ENCODE results near the gene FRG2C. TPM values are rescaled to one million over a fixed set of nuclear protein-coding genes. Genes with fewer than 3 reads are reported as not detected.
"Not testable (repeated sequence)": the region's sequence is repeated elsewhere in the genome, so short reads cannot be mapped to it uniquely, and the experiment has no call there.

The FRG2C gene
- total RNA-seq: not detected

DNA sequence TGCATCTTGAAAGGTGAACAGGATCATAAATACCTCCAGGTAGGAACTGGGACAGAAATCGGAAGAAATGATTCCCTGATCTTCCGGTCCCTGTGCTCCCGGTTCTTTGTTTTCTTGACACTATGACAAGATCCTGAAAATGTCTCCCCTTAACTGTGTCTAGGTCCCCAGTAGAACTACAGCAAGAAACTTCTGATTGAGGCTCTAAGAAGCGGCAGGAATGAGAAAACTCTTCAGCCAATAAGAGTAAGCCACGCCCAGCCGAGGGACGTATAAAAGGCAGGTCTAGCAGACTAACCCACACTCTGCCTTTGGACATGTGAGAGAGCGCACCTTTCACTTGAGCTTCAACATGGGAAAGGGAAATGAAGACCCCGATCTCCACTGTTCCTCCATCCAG, at the start of gene FRG2C:
TSS of gene FRG2C (plus strand) at position 301 of the 400 bp plus-strand sequence. CDS start at position 353, 52 bp downstream.
- WGBS: 73% methylated on average over 9 of the region's 9 CpGs
- H3K27ac ChIP-seq (replicated peaks in 1 of 4); H3K36me3 ChIP-seq; H3K9me3 ChIP-seq; intact Hi-C loops (cut with DNase I); H3K4me3 ChIP-seq; DNase-seq (ENCODE audit: extremely low spot score): not testable (repeated sequence)
- Histone ChIP-seq H3K4me1 (peaks cover 4 to 15% (median 14%) of the 10 kb centered on the region in 4 donors), H3K27me3 (peaks cover under 1 to 92% (median 25%) of the 10 kb centered on the region in 4 donors)

DNA sequence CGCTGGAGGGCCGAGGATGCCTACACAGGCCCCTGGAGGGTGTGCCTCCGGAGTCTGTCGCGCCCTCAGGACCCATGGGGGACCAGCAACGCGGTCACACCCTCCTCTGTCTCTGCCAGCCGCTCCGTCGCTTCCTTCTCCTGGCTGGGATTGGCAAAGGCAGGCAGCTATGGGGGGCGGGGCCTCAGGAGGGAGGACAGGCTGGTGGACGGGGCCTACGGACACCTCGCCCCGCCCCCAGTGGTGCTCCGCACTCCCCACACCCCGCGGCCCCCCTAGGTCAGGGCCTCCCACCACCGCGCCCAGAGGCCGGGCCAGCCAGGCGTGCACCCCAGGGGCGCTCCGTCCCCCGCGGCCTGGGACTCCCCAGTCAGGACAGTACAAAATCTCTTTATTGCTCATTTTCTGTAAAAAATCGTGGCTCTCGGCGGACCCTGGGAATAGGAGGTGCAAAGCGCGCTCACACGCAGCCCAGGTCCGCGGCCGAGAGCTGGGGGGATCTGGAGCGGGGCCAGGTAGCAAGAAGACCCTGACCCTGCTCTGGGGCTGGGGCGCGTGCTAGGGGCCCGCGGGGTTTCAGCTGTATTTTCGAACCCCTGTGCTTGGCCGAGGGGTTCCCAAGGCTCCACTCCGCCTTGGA, 45.3 kb upstream of the FRG2C start:
- DNase-seq (ENCODE audit: extremely low spot score); H3K27me3 ChIP-seq; intact Hi-C loops (cut with DNase I); H3K9me3 ChIP-seq; H3K36me3 ChIP-seq: not testable (repeated sequence)
- peaks cover 13 to 19% (median 15%) of the 10 kb centered on the region in 4 donors for H3K4me1 ChIP-seq
- 2% methylated on average over 14 of the region's 43 CpGs for WGBS
- H3K27ac ChIP-seq (replicated peaks in 1 of 4): peak overlapping the region; percentile 52 to 72 (median 68)
- peak overlapping the region; percentile 59 to 70 (median 64) for H3K4me3 ChIP-seq

DNA sequence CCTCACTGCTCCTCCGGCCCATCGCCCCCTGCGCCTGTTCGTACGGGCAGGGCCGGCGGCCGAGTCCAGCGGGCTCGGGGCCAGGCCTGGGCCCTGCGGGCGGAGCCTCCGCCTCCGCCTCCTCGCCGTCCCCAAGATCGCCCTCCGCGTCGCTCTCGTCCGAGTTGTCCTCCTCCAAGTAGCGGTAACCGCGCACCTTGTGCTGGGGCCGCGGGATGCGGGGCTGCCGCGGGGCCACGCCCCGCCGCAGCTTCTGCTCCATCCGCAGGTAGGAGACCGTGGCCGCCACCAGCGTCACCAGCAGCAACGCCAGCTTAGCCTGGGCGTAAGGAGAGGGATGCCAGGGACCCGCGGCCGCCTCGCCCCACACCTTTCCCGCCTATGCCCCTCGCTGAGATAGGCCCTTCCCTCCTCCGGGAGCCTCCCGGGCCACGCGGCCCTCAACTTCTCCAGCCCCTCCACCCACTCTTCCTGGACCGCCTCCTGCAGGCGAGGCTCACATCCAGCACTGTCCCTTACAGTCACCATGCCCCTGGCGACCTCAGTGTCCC, 44.6 kb upstream of the FRG2C start:
- H3K9me3 ChIP-seq; H3K27me3 ChIP-seq; DNase-seq (ENCODE audit: extremely low spot score); intact Hi-C loops (cut with DNase I); H3K36me3 ChIP-seq: not testable (repeated sequence)
- H3K4me1 ChIP-seq: peaks cover 13 to 19% (median 15%) of the 10 kb centered on the region in 4 donors
- whole genome bisulfite sequencing: 3% methylated on average over 42 of the region's 52 CpGs
- peak overlapping the region; percentile 52 to 72 (median 68) for H3K27ac ChIP-seq (replicated peaks in 1 of 4)
- H3K4me3 ChIP-seq: peak overlapping the region; percentile 59 to 70 (median 64)

DNA sequence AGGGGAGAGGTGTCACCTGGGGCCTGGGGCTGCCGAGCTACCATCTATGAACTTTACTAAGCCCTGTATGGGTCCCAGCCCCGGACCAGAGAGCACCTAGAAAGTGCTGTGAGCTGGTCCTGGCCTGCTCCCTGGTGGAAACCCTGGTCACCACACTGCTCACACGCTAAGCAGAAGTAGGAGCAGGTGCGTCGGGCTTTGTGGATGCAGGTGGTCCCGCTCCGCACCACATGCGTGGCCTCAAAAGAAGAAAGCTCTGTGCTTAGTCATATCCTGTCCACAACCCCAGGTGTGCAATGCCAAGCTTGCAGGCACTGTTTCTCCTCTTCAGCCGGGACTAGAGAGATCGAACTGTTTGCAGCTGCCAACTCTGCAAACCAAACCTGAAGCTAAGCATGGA, 42.4 kb upstream of the FRG2C start:
- intact Hi-C loops (cut with DNase I); H3K9me3 ChIP-seq; H3K4me3 ChIP-seq; H3K27me3 ChIP-seq; DNase-seq (ENCODE audit: extremely low spot score); H3K27ac ChIP-seq (replicated peaks in 1 of 4); H3K36me3 ChIP-seq: not testable (repeated sequence)
- 85% methylated on average over 7 of the region's 10 CpGs for WGBS
- H3K4me1 ChIP-seq: peaks cover 13 to 19% (median 15%) of the 10 kb centered on the region in 4 donors

DNA sequence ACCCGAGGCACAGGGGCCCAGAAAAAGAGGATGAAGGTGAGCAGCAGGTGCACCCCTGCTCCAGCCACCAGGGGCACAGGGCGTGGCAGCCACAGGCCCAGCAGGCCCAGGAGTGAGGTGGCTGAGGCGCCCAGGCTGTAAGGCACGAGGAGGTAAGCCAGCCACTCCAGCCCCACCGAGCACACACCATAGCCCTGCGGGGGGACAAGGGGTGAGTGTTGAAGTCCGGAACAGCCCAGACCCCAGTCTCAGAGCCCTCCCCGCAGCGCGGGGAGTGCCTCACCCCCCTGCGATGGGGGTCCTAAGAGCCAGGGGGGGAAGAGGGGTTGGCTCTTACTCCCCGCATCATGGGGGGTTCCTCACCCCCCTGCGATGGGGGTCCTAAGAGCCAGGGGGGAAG, 40.5 kb upstream of the FRG2C start:
- WGBS: 80% methylated on average over 3 of the region's 13 CpGs
- intact Hi-C loops (cut with DNase I); H3K36me3 ChIP-seq; H3K4me3 ChIP-seq; H3K27me3 ChIP-seq; H3K27ac ChIP-seq (replicated peaks in 1 of 4); H3K9me3 ChIP-seq; DNase-seq (ENCODE audit: extremely low spot score): not testable (repeated sequence)
- H3K4me1 ChIP-seq: peaks cover 12 to 14% (median 13%) of the 10 kb centered on the region in 4 donors

DNA sequence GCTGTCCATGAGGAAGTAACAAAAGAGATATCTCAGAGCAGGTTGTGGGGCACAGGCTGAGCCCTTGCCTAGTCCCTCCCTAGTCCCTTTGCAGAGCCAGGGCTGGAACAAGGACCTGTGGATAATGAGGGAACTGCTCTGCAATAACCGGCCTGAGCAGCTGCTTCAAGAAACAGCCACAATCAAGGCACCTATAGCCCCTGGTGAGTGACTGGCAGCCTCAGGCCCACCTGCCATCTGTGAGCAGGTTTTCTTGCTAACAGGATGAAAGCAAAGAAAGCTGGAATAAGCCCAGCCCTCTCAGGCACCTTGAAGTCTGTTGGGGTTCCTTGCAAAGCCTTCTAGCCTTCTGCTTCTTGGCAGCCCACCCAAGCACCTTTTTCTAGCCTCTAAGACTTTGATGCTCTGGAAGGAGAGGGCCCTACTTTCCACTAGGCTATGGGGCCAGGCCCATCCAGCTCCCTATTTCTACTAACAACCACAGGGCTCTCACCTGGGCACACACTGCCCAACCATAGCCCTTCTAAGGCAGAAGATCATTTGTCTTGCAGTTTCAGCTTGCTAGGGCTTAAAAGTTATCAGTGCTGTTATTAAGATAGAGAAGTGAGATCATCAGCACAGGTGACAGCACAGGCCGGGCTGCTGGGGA, 33.1 kb upstream of the FRG2C start:
- WGBS: 50% methylated on average over 1 of the region's 2 CpGs

DNA sequence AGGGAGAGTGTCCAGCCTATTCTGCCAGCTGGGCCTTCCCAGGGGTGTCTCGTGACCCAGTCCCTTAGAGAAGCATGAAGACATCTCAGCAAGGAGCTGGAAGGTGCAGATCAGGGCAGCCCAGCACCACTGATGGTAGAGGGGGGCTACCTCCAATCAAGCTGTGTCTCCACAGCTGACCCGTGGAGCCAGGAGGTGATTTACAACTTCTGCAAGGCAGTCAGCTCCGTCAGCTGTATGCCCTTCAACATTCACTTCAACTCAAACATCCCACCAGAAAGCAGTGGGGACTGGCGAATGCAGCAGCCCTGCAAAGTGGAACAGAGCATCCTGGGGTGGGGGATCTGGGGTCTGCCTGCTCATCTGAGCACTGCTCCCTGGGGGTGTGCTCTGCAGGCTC, 32.6 kb upstream of the FRG2C start:
- TF ChIP-seq POLR2A (IDR thresholded peaks at IDR 0.05; ENCODE audit: low read depth) (no peak), POLR2AphosphoS5 (IDR thresholded peaks at IDR 0.05) (no peak), EP300 (IDR thresholded peaks at IDR 0.05) (no peak)
- TF ChIP-seq, protein P1, sequence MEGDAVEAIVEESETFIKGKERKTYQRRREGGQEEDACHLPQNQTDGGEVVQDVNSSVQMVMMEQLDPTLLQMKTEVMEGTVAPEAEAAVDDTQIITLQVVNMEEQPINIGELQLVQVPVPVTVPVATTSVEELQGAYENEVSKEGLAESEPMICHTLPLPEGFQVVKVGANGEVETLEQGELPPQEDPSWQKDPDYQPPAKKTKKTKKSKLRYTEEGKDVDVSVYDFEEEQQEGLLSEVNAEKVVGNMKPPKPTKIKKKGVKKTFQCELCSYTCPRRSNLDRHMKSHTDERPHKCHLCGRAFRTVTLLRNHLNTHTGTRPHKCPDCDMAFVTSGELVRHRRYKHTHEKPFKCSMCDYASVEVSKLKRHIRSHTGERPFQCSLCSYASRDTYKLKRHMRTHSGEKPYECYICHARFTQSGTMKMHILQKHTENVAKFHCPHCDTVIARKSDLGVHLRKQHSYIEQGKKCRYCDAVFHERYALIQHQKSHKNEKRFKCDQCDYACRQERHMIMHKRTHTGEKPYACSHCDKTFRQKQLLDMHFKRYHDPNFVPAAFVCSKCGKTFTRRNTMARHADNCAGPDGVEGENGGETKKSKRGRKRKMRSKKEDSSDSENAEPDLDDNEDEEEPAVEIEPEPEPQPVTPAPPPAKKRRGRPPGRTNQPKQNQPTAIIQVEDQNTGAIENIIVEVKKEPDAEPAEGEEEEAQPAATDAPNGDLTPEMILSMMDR (IDR thresholded peaks at IDR 0.05): no peak
- Histone ChIP-seq H3K9me3 (no peaks in the 10 kb centered on the region), H3K4me3 (no peak overlapping the region), H3K27me3 (no peaks in the 10 kb centered on the region), H3K27ac (replicated peaks in 1 of 4) (no peak overlapping the region), H3K4me1 (no peaks in the 10 kb centered on the region), H3K36me3 (no peaks in the 10 kb centered on the region)
- 90% methylated on average over 2 of the region's 4 CpGs for WGBS
- peak; percentile 47 for DNase-seq (ENCODE audit: extremely low spot score)
- intact Hi-C loops (cut with DNase I): no loop called here

More for the DNA sequence above, 33.1 kb upstream of the FRG2C start:
- H3K4me3 ChIP-seq; H3K4me1 ChIP-seq; intact Hi-C loops (cut with DNase I); H3K27me3 ChIP-seq; H3K9me3 ChIP-seq; H3K36me3 ChIP-seq; H3K27ac ChIP-seq (replicated peaks in 1 of 4): not testable (repeated sequence)
- peak; percentile 42 for DNase-seq (ENCODE audit: extremely low spot score)

DNA sequence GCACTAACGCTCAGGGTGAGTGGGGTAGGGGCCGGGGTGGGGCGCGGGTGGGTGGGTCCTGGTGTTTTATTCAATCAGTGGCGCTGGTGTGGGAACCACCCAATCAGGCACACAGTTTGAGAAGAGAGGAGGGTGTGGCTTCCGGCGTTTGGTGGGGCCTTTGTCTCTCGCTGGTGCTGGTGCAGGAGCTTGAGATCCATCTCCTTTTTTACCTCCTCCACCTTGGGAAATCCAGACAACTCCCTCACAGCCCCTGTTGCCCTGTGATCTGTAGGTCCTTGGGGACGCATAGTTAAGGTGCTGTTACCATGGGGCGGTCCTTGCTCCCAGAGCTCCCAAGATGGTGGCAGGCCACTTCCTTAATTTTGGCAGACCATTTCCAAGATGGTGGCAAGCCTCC, 25.2 kb upstream of the FRG2C start:
- intact Hi-C loops (cut with DNase I); H3K9me3 ChIP-seq; H3K36me3 ChIP-seq; H3K27me3 ChIP-seq; H3K27ac ChIP-seq (replicated peaks in 1 of 4); H3K4me3 ChIP-seq: not testable (repeated sequence)
- WGBS: 83% methylated on average over 8 of the region's 10 CpGs
- H3K4me1 ChIP-seq: peaks cover 0 to 19% (median 16%) of the 10 kb centered on the region in 4 donors
- peak; percentile 17 for DNase-seq (ENCODE audit: extremely low spot score)
